HTR-8/SVneo (cell line): ENCODE results near the gene CFB.
"Not testable (repeated sequence)": the region's sequence is repeated elsewhere in the genome, so short reads cannot be mapped to it uniquely, and the experiment has no call there.

Experiments
- DNase-seq: peaks from one replicate; pipeline ENCODE4 v3.0.0; 2011; ENCODE audit warnings: low spot score, mixed read lengths; ENCODE audit not compliant: insufficient read length
- FAIRE-seq: peaks from 2 replicates; lab custom pipeline; 2011; peaks lifted over from hg19 to GRCh38; lab: Jason Lieb, UNC

The CFB gene

GRCh38 chr6:31945507-31946369 lies at the start of gene CFB:
Gene CFB (plus strand): TSS chr6:31946095. CDS start chr6:31946222, 127 bp downstream.
- peak; percentile 66 for DNase-seq
- FAIRE-seq: no peak

GRCh38 chr6:31896493-31896855 lies 49.4 kb upstream of the CFB start:
- FAIRE-seq (no peak), DNase-seq (no peak)

- no peak for DNase-seq
- FAIRE-seq: no peak
These were observed 48.9 kb upstream of the CFB start for GRCh38 chr6:31896856-31897611.

GRCh38 chr6:31897612-31898382 lies 48.1 kb upstream of the CFB start, which contains the start of gene EHMT2:
Gene EHMT2 (minus strand): TSS chr6:31897698. CDS start chr6:31897677, 21 bp downstream.
- DNase-seq (peak; percentile 86), FAIRE-seq (peak; percentile 65)

GRCh38 chr6:31898383-31899011 lies 47.4 kb upstream of the CFB start:
- DNase-seq: peak; percentile 56
- no peak for FAIRE-seq

GRCh38 chr6:31899215-31899614 lies 46.7 kb upstream of the CFB start:
- DNase-seq (no peak), FAIRE-seq (no peak)

- FAIRE-seq (peak; percentile 63), DNase-seq (no peak)
These were observed 45.8 kb upstream of the CFB start for GRCh38 chr6:31899882-31900722.

- DNase-seq (no peak), FAIRE-seq (peak; percentile 4)
These were observed 44.9 kb upstream of the CFB start for GRCh38 chr6:31900917-31901414.

- peak; percentile 61 for DNase-seq
- no peak for FAIRE-seq
These were observed 44.4 kb upstream of the CFB start for GRCh38 chr6:31901415-31901952.

GRCh38 chr6:31901953-31902643 lies 43.8 kb upstream of the CFB start, which contains the start of gene ZBTB12:
Gene ZBTB12 (minus strand): TSS chr6:31902086. CDS start chr6:31901305, 781 bp downstream.
- peak; percentile 85 for FAIRE-seq
- peak; percentile 92 for DNase-seq

GRCh38 chr6:31903957-31904356 lies 41.9 kb upstream of the CFB start:
- FAIRE-seq (no peak), DNase-seq (no peak)

- DNase-seq: no peak
- no peak for FAIRE-seq
These were observed 40.9 kb upstream of the CFB start for GRCh38 chr6:31905041-31905440.

GRCh38 chr6:31906122-31906521 lies 39.8 kb upstream of the CFB start:
- DNase-seq (no peak), FAIRE-seq (no peak)

GRCh38 chr6:31906727-31907126 lies 39.2 kb upstream of the CFB start:
- FAIRE-seq, DNase-seq: not testable (repeated sequence)

- FAIRE-seq (no peak), DNase-seq (no peak)
These were observed 38.6 kb upstream of the CFB start for GRCh38 chr6:31907158-31907813.

- not testable (repeated sequence) for DNase-seq, FAIRE-seq
These were observed 37.6 kb upstream of the CFB start for GRCh38 chr6:31908255-31908654.

- DNase-seq: no peak
- no peak for FAIRE-seq
These were observed 37.1 kb upstream of the CFB start for GRCh38 chr6:31908791-31909190.
